Measurements from ENCODE around the gene SLC16A7. TPM values are rescaled to one million over a fixed set of nuclear protein-coding genes. Genes with fewer than 3 reads are reported as not detected.

SLC16A7 gene
- total RNA-seq, 6 experiments from 2014 or later, result 38.3 to 49.6 (median 41.7) TPM

GRCh38 chr12:59645242-59645641, 49.4 kb downstream of the SLC16A7 start:
- DNase-seq, result no peak
- H3K36me3 Mint-ChIP-seq (ENCODE audit: low read depth), result peaks cover 23% of the 10 kb centered on the region
- no peak for TF ChIP-seq CTCF (IDR thresholded peaks at IDR 0.05)
- no peaks in the 10 kb centered on the region for H3K27me3 Mint-ChIP-seq (ENCODE audit: insufficient read depth)
- no peak overlapping the region for H3K27ac Mint-ChIP-seq
- no peak overlapping the region for H3K4me3 Mint-ChIP-seq
- H3K4me1 Mint-ChIP-seq (ENCODE audit: low read depth), result peaks cover 23% of the 10 kb centered on the region
- H3K9me3 Mint-ChIP-seq, result peaks cover 5% of the 10 kb centered on the region

- no peak for DNase-seq
- peaks cover 37% of the 10 kb centered on the region for H3K4me1 Mint-ChIP-seq (ENCODE audit: low read depth)
- H3K36me3 Mint-ChIP-seq (ENCODE audit: low read depth), result peaks cover 23% of the 10 kb centered on the region
- H3K9me3 Mint-ChIP-seq, result peaks cover 5% of the 10 kb centered on the region
- no peaks in the 10 kb centered on the region for H3K27me3 Mint-ChIP-seq (ENCODE audit: insufficient read depth)
- no peak overlapping the region for H3K4me3 Mint-ChIP-seq
- H3K27ac Mint-ChIP-seq, result no peak overlapping the region
- no peak for TF ChIP-seq CTCF (IDR thresholded peaks at IDR 0.05)
Observed at GRCh38 chr12:59646636-59647035, 50.8 kb downstream of the SLC16A7 start.

- peaks cover 5% of the 10 kb centered on the region for H3K9me3 Mint-ChIP-seq
- no peak overlapping the region; the same call in 1 of the 2 replicates for H3K27ac Mint-ChIP-seq
- peaks cover 23% of the 10 kb centered on the region for H3K36me3 Mint-ChIP-seq (ENCODE audit: low read depth)
- H3K4me1 Mint-ChIP-seq (ENCODE audit: low read depth), result peaks cover 42% of the 10 kb centered on the region
- H3K27me3 Mint-ChIP-seq (ENCODE audit: insufficient read depth), result no peaks in the 10 kb centered on the region
- H3K4me3 Mint-ChIP-seq, result no peak overlapping the region
- no peak for TF ChIP-seq CTCF (IDR thresholded peaks at IDR 0.05)
- peak; percentile 24 for DNase-seq
Observed at GRCh38 chr12:59649203-59649602, 53.4 kb downstream of the SLC16A7 start.

- Mint-ChIP-seq H3K4me1 (ENCODE audit: low read depth) (peaks cover 42% of the 10 kb centered on the region), H3K9me3 (peaks cover under 1% of the 10 kb centered on the region), H3K36me3 (ENCODE audit: low read depth) (peaks cover 10% of the 10 kb centered on the region), H3K4me3 (no peak overlapping the region), H3K27ac (peak overlapping the region; percentile 54; the same call in 1 of the 2 replicates), H3K27me3 (ENCODE audit: insufficient read depth) (no peaks in the 10 kb centered on the region)
- peak; percentile 9 for DNase-seq
- no peak; the same call in 1 of the 2 replicates for TF ChIP-seq CTCF (IDR thresholded peaks at IDR 0.05)
Observed at GRCh38 chr12:59650588-59651228, 54.9 kb downstream of the SLC16A7 start.

- no peaks in the 10 kb centered on the region for H3K9me3 Mint-ChIP-seq
- H3K4me3 Mint-ChIP-seq, result no peak overlapping the region
- peaks cover 8% of the 10 kb centered on the region for H3K36me3 Mint-ChIP-seq (ENCODE audit: low read depth)
- peak overlapping the region; percentile 54 for H3K27ac Mint-ChIP-seq
- TF ChIP-seq CTCF (IDR thresholded peaks at IDR 0.05), result no peak
- H3K4me1 Mint-ChIP-seq (ENCODE audit: low read depth), result peaks cover 48% of the 10 kb centered on the region
- peak; percentile 57 for DNase-seq
- H3K27me3 Mint-ChIP-seq (ENCODE audit: insufficient read depth), result no peaks in the 10 kb centered on the region
Observed at GRCh38 chr12:59651229-59651920, 55.5 kb downstream of the SLC16A7 start.
